Mesenchymal stem cell (in vitro differentiated cells and primary cell): ENCODE results near the gene TAPT1.

ENCODE experiments used
- DNase-seq: peaks from one replicate; pipeline ENCODE4 v3.0.0-alpha.2; 2013
- H2AFZ ChIP-seq: one replicate; pipeline ENCODE4 v1.6.1; 2013; ENCODE audit warnings: low read depth, mild to moderate bottlenecking, control low read depth, inconsistent platforms, low read length, moderate library complexity
- H2AK5ac ChIP-seq: 2 replicates; pipeline ENCODE4 v1.6.1; 2013; ENCODE audit warnings: low read length, moderate library complexity, mild to moderate bottlenecking, inconsistent platforms; ENCODE audit not compliant: severe bottlenecking
- H2BK120ac ChIP-seq: one replicate; pipeline ENCODE4 v1.6.1; 2013; ENCODE audit warnings: low read depth, mild to moderate bottlenecking, inconsistent platforms, low read length, moderate library complexity
- H2BK12ac ChIP-seq, 2 experiments: one replicate each; pipeline ENCODE4 v1.6.1; 2013; ENCODE audit warnings: inconsistent platforms in 2 of 2, low read length in 2 of 2, mild to moderate bottlenecking in 2 of 2, moderate library complexity in 2 of 2, control low read depth in 1 of 2
- H2BK15ac ChIP-seq: one replicate; pipeline ENCODE4 v1.6.1; 2013; ENCODE audit warnings: mild to moderate bottlenecking, low read depth, inconsistent platforms; ENCODE audit not compliant: poor library complexity, severe bottlenecking
- H2BK5ac ChIP-seq: 2 replicates; pipeline ENCODE4 v1.6.1; 2013; ENCODE audit warnings: low read depth, mild to moderate bottlenecking, low read length, control low read depth, inconsistent platforms; ENCODE audit not compliant: poor library complexity, severe bottlenecking
- H3K14ac ChIP-seq, 2 experiments: one replicate each; pipeline ENCODE4 v1.6.1; 2013; ENCODE audit warnings: inconsistent platforms in 2 of 2, low read length in 2 of 2, control low read depth in 1 of 2, mild to moderate bottlenecking in 1 of 2, moderate library complexity in 1 of 2
- H3K18ac ChIP-seq, 2 experiments: one replicate each; pipeline ENCODE4 v1.6.1; 2013; ENCODE audit warnings: inconsistent platforms in 2 of 2, low read length in 2 of 2, control low read depth in 1 of 2, low read depth in 1 of 2, mild to moderate bottlenecking in 1 of 2
- H3K23ac ChIP-seq, 2 experiments: one replicate each; pipeline ENCODE4 v1.6.1; 2013; ENCODE audit warnings: inconsistent platforms in 2 of 2, low read length in 2 of 2, mild to moderate bottlenecking in 2 of 2, moderate library complexity in 2 of 2, control low read depth in 1 of 2
- H3K27ac ChIP-seq: 2 replicates; pipeline ENCODE4 v1.5.1; 2013; ENCODE audit warnings: mild to moderate bottlenecking, moderate library complexity, low read length, control low read depth, inconsistent platforms; ENCODE audit not compliant: poor library complexity, severe bottlenecking
- H3K27me3 ChIP-seq, 2 experiments: 2 replicates each; pipeline versions ENCODE4 v1.6.1 to v1.7.0; 2013; ENCODE audit warnings: low read length in 2 of 2, mild to moderate bottlenecking in 2 of 2, moderate library complexity in 2 of 2, control low read depth in 1 of 2, inconsistent platforms in 1 of 2; ENCODE audit not compliant: control insufficient read depth in 1 of 2, insufficient read depth in 1 of 2
- H3K36me3 ChIP-seq, 2 experiments: 2 replicates each; pipeline versions ENCODE4 v1.6.1 to v1.7.0; 2013; ENCODE audit warnings: low read length in 2 of 2, control low read depth in 1 of 2, inconsistent platforms in 1 of 2, low read depth in 1 of 2, mild to moderate bottlenecking in 1 of 2; ENCODE audit not compliant: insufficient read depth in 2 of 2, control insufficient read depth in 1 of 2
- H3K4ac ChIP-seq, 2 experiments: one replicate each; pipeline ENCODE4 v1.6.1; 2013; ENCODE audit warnings: inconsistent platforms in 2 of 2, low read length in 2 of 2, mild to moderate bottlenecking in 2 of 2, moderate library complexity in 2 of 2, control low read depth in 1 of 2, low read depth in 1 of 2
- H3K4me1 ChIP-seq: 2 replicates; pipeline ENCODE4 v1.6.1; 2013; ENCODE audit warnings: low read depth, low read length, control low read depth; ENCODE audit not compliant: control insufficient read depth, insufficient read depth
- H3K4me2 ChIP-seq: 2 replicates; pipeline ENCODE4 v1.6.1; 2013; ENCODE audit warnings: low read length, mild to moderate bottlenecking, inconsistent platforms; ENCODE audit not compliant: poor library complexity, severe bottlenecking
- H3K4me3 ChIP-seq, 2 experiments: 2 replicates each; pipeline versions ENCODE4 v1.5.1 to v1.7.0; 2013; ENCODE audit warnings: low read length in 2 of 2, mild to moderate bottlenecking in 2 of 2, control low read depth in 1 of 2, low read depth in 1 of 2; ENCODE audit not compliant: insufficient read depth in 1 of 2
- H3K79me1 ChIP-seq: replicated peaks from 2 replicates; pipeline ENCODE4 v1.6.1; 2013; ENCODE audit warnings: mild to moderate bottlenecking, control low read depth, low read length, inconsistent platforms; ENCODE audit not compliant: poor library complexity, severe bottlenecking
- H3K9ac ChIP-seq: 2 replicates; pipeline ENCODE4 v1.7.0; 2013; ENCODE audit warnings: mild to moderate bottlenecking, low read length, moderate library complexity
- H3K9me3 ChIP-seq: 2 replicates; pipeline ENCODE4 v1.7.0; 2013; ENCODE audit warnings: mild to moderate bottlenecking, low read length; ENCODE audit not compliant: control insufficient read depth
- H4K8ac ChIP-seq: one replicate; pipeline ENCODE4 v1.6.1; 2013; ENCODE audit warnings: inconsistent platforms, mild to moderate bottlenecking, low read length, moderate library complexity
- H4K91ac ChIP-seq: one replicate; pipeline ENCODE4 v1.6.1; 2013; ENCODE audit warnings: mild to moderate bottlenecking, low read length, inconsistent platforms
- WGBS: methylation state at CpG from one replicate; pipeline ENCODE4 v1.1.7; 2013; ENCODE audit warnings: mixed read lengths; 5-methylcytosine and 5-hydroxymethylcytosine counted together

Gene TAPT1

GRCh38 chr4:16235209-16235608 is 8.9 kb upstream of the TAPT1 start:
- H3K9ac ChIP-seq, result no peak overlapping the region
- no peak overlapping the region for H3K4me3 ChIP-seq
- no peak for DNase-seq
- no peak overlapping the region for H2BK5ac ChIP-seq
- H3K14ac ChIP-seq, result no peak overlapping the region
- H3K27ac ChIP-seq, result no peak overlapping the region
- H2AK5ac ChIP-seq, result no peak overlapping the region
- no peak overlapping the region for H2AFZ ChIP-seq
- no peaks in the 10 kb centered on the region for H3K9me3 ChIP-seq
- 83% methylated on average over 3 of the region's 4 CpGs for WGBS
- H2BK120ac ChIP-seq, result no peak overlapping the region
- no peak overlapping the region for H4K8ac ChIP-seq
- no peaks in the 10 kb centered on the region for H3K36me3 ChIP-seq
- H2BK15ac ChIP-seq, result no peak overlapping the region
- no peak overlapping the region for H3K4ac ChIP-seq
- no peak overlapping the region for H3K18ac ChIP-seq
- peaks cover 5% of the 10 kb centered on the region for H3K79me1 ChIP-seq
- no peak overlapping the region for H3K4me2 ChIP-seq
- no peaks in the 10 kb centered on the region for H3K4me1 ChIP-seq
- H3K23ac ChIP-seq, result no peak overlapping the region
- no peak overlapping the region for H4K91ac ChIP-seq
- no peak overlapping the region for H2BK12ac ChIP-seq
- no peaks in the 10 kb centered on the region for H3K27me3 ChIP-seq

- Histone ChIP-seq H3K9ac (no peak overlapping the region), H2BK12ac (no peak overlapping the region), H2AK5ac (no peak overlapping the region), H4K8ac (no peak overlapping the region), H2BK120ac (no peak overlapping the region), H3K4me3 (no peak overlapping the region), H3K9me3 (no peaks in the 10 kb centered on the region), H4K91ac (no peak overlapping the region), H2AFZ (no peak overlapping the region), H3K14ac (no peak overlapping the region), H3K27me3 (no peaks in the 10 kb centered on the region), H2BK15ac (no peak overlapping the region), H3K27ac (no peak overlapping the region), H3K23ac (no peak overlapping the region), H3K4ac (no peak overlapping the region), H2BK5ac (no peak overlapping the region), H3K4me2 (no peak overlapping the region), H3K18ac (no peak overlapping the region), H3K79me1 (peaks cover 5% of the 10 kb centered on the region), H3K36me3 (no peaks in the 10 kb centered on the region), H3K4me1 (no peaks in the 10 kb centered on the region)
- DNase-seq, result no peak
- 86% methylated on average over 4 of the region's 4 CpGs for WGBS
These were observed 7.4 kb upstream of the TAPT1 start for GRCh38 chr4:16233569-16234177.

GRCh38 chr4:16231570-16232245 is 5.4 kb upstream of the TAPT1 start:
- Histone ChIP-seq H2BK5ac (no peak overlapping the region), H3K4me3 (peak overlapping the region in 1 of 2 experiments; percentile 57), H4K8ac (no peak overlapping the region), H3K79me1 (peaks cover 10% of the 10 kb centered on the region), H3K23ac (no peak overlapping the region), H2AK5ac (no peak overlapping the region), H2BK15ac (no peak overlapping the region), H3K18ac (no peak overlapping the region), H2BK120ac (no peak overlapping the region), H3K36me3 (no peaks in the 10 kb centered on the region), H3K4me2 (no peak overlapping the region), H3K14ac (no peak overlapping the region), H2AFZ (no peak overlapping the region), H3K4ac (no peak overlapping the region), H3K9ac (peak overlapping the region; percentile 82), H3K9me3 (no peaks in the 10 kb centered on the region), H3K27me3 (no peaks in the 10 kb centered on the region), H4K91ac (no peak overlapping the region), H2BK12ac (no peak overlapping the region), H3K4me1 (peaks cover 4% of the 10 kb centered on the region), H3K27ac (no peak overlapping the region)
- no peak for DNase-seq
- no CpG with 5 or more reads among the region's 4 CpGs for WGBS

GRCh38 chr4:16230308-16230707 is 4.0 kb upstream of the TAPT1 start:
- no peak overlapping the region for H3K18ac ChIP-seq
- H3K36me3 ChIP-seq, result no peaks in the 10 kb centered on the region
- H2BK5ac ChIP-seq, result no peak overlapping the region
- peaks cover 7% of the 10 kb centered on the region for H3K79me1 ChIP-seq
- no peak overlapping the region for H2BK12ac ChIP-seq
- H3K9me3 ChIP-seq, result no peaks in the 10 kb centered on the region
- no peak overlapping the region for H2BK15ac ChIP-seq
- no peak overlapping the region for H3K9ac ChIP-seq
- peaks cover 4% of the 10 kb centered on the region for H3K4me1 ChIP-seq
- no peak overlapping the region for H2BK120ac ChIP-seq
- no peak overlapping the region for H3K27ac ChIP-seq
- no peaks in the 10 kb centered on the region for H3K27me3 ChIP-seq
- H3K23ac ChIP-seq, result no peak overlapping the region
- WGBS, result 92% methylated on average over 2 of the region's 2 CpGs
- no peak overlapping the region for H3K4ac ChIP-seq
- no peak overlapping the region for H4K91ac ChIP-seq
- no peak overlapping the region for H3K4me3 ChIP-seq
- no peak overlapping the region for H2AFZ ChIP-seq
- DNase-seq, result no peak
- no peak overlapping the region for H3K14ac ChIP-seq
- H2AK5ac ChIP-seq, result no peak overlapping the region
- no peak overlapping the region for H4K8ac ChIP-seq
- no peak overlapping the region for H3K4me2 ChIP-seq
